HS-27A (cell line): Measurements from ENCODE around the gene SNX5.

Experiments
- DNase-seq: peaks from one replicate; pipeline ENCODE4 v3.0.0-alpha.2; 2012; ENCODE audit warnings: low read depth, missing footprints

Gene SNX5

DNA sequence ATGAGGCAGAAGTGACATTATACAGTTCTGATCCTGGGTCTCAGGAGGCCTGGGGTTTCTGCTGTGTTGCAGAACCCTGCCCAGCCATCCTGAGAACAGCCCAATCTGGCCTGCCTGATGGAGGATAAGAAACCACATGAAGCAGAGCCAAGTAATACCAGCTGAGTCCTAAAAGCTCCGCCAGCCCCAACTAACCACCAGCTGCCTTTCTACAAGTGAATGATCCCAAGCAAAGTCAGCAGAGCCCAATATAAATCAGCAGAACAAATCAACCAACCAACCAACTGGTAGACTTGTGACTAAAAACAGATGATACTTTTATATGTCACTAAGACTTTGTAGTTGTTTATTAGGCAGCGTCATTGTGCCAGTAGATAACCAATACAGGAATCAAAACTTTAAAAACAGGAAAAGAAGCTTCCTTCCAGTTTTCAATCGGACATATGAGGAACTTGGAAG lies 52.1 kb downstream of the SNX5 start:
- DNase-seq, result no peak

DNA sequence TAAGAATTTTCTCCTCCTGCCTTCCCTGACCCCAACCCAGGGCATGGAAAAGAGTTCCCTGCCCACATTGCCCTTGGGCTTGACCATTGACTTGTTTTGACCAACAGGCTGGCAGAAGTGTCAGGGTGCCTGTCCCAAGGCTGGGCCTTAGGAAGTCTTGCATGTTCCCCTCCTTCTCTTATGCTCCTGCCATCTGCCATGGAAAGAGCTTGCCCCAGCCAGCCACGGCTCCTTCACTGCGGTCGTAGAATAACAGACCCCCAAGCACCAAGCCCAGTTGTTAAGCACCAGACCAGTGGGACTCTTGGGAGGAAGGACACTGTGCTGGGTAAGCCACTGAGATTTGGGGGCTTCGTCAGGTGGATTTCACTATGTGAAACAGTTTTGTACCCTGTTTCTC lies 53.6 kb downstream of the SNX5 start:
- no peak for DNase-seq

DNA sequence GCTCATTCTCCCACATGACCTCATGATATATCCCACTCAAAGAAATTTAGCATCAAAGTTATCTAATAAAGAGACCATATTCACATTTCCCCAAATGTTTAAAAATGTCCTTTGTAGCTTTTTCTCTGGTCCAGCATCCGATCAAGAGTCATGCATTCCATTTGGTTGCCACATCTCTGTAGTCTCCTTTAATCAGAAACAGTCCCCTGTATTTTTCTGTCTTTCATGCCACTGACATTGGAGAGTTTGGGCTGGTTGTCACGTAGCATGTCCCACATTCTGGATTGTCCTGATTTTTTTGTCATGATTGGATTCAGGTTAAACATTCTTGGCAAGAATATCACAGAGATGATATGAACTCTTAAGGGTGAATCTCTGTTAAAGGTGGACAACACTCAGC lies 55.7 kb downstream of the SNX5 start:
- DNase-seq, result no peak

DNA sequence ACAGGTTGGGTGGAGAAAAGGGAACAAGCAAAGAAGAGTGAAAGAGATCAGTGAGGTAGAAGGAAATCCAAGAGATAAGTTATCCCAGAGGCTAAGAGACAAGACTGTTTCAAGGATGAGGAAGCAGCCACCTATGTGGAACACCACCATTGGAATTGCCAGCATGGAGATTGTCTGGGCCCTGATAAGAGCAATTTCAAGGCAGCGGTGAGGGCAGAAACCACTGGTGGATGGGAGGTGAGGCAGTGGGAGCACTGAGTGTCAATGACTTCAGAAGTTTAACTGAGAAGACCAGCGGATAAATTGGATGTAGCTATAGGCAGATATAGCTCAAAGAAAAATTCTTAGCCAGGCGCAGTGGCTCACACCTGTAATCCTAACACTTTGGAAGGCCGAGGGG lies 56.7 kb downstream of the SNX5 start:
- no peak for DNase-seq

DNA sequence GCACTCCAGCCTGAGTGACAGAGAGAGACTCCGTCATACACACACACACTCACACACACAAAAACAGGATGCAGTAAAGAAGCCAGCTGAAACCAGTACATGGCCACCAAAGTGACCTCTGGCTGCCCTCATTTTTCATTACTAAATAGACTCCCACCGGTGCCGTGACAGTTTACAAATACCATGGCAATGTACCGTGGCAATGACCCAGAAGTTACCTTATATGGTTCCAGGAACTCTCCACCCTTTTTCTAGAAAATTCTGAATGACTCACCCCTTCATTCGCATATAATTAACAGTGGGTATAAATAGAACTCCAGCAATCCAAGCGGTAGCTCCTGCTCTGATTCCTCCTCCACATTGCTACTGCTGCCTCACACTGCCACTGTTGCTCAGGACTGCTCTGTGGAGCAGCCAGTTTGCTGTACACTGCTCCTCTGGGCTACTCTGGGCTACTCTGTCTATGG lies 57.7 kb downstream of the SNX5 start:
- no peak for DNase-seq

DNA sequence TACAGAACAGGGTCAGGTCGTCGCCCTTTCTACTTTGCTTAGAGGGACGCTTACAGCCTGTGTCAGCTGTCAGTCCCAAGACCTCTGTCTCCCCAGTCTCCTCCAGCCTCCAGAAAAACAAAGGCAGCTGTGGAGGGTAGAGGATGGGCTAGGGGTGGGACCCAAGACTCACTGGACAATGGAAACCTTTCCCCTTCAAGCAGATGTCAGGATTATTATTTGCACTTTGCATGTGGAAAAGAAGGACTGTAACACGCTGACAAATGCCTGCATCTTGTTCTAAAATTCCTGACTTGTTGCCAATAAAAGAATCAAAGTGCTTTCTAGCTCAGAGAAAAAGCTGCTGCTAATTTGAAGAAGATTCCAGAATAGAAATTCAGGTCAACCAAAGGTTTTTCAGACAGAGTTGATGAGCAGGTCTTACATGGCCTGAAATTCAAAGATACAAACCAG lies 58.7 kb downstream of the SNX5 start:
- no peak for DNase-seq

DNA sequence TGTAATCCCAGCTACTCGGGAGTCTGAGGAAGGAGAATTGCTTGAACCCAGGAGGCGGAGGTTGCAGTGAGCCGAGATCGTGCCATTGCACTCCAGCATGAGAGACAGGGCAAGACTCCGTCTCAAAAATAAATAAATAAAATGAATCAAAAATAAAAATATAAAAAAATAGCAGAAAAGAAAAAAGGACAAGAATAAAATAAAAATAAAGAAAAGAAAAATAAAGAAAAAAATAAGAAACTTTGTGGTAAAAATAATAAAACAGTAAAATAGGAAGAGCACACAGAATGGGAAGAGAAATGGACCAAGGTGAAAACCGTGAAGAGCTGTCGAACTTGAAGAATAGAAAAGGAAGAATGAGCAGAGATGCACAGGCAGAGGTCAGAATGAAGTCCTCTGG lies 63.0 kb downstream of the SNX5 start:
- no peak for DNase-seq

DNA sequence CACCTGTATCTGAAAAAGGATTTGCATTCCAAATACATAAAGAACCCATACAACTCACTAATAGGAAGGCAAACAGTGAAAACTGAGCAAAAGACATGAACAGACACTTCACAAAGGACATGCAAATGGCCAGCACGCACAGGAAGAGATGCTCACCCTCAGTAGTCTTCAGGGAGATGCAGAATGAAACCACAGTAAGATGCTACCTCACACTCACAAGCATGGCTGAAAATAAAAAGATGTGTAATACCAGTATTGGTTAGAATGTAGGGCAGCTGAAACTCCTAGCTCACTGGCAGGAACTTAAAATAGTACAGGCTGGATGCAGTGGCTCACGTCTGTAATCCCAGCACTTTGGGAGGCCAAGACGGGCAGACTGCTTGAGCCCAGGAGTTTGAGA lies 64.6 kb downstream of the SNX5 start:
- DNase-seq, result no peak

DNA sequence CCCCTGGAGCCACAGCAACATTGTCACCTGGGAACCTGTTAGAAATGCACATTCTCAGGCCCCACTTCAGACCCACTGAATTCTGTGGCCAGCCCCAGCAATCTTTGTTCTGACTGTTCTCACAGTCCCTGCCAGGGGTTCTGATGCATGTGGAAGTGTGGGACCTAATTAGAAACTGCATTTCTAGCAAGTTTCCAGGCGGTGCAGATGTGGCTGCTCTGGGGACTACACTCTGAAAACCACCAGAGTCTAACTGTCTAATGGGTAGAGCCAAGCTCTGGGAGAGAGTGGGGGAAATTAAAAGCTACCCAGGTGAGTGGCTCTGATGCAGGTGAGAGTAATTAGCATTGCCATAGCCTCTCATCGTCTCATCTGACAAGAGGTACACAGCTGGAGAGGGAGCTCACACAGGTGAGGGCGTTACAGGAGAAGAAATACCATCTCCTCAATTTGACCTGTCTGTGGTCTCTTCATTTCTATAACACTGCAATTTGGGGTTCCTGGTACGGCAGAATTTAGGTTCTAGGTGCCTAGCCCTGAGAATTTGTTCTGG lies 66.0 kb downstream of the SNX5 start:
- no peak for DNase-seq

DNA sequence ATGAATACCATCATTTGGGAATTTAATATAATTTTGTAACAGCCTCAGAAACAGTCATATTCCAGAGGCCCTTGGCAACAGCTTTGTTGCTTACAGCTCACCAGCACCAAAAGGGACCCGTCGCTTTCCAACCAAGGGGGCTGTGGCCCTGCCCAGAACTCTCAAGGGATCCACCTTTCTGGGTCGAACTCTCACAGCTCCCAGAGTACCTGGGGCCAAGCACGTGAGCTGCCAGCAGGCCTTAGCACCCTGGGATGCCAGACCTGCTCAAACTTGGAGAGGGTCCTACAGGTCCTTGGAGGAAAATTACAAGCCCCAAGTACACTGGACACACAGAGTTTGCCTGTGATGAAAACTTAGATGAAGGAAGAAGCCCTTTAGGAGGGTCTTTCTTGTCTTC lies 66.6 kb downstream of the SNX5 start:
- no peak for DNase-seq

DNA sequence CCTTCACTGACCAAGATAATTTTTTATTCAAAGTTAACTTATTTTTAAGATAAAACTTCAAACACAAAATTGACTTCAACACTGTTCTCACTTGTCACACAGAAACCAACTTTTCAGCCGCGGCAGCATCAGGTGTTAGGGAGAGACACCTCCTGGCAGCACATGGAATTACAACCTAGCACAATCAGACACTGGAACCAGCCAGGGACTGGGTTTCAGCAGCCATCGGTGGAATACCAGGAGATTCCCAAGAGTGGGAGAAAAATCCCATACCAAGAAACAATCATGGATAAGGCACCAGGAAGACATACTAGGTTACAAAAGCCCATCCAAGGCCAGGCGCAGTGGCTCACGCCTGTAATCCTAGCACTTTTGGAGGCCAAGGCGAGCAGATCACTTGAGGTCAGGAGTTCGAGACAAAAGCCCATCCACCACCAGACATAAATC lies 70.0 kb downstream of the SNX5 start:
- peak; percentile 48 for DNase-seq

DNA sequence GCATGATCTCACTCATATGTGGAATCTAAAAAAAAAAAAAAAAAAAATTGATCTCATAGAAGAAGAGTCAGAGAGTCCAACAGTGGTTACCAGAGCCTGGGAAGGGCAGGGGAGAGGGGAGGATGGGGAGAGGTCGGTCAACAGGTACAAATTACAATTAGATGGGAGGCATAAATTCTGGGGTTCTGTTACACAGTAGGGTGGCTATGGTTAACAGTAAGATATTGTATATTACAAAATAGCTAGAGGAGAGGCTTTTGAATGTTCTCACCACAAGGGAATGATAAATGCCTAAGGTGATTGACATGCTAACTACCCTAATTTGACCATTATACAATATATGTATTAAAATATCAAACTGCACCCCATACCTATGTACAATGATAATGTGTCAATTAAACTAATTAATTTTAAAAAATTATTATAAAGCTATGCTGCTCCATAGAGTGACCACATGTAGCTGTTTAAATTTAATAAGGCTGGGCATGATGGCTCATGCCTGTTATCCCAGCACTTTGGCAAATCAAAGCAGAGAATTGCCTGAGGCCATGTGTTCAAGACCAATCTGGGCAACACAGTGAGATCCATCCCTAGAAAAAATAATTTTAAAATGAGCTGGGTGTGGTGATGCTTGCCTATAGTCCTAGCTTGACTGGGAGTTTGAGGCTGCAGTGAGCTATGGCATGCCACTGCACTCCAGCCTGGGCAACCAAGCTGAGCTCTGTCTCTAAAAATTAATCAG lies 70.9 kb downstream of the SNX5 start:
- DNase-seq, result no peak

DNA sequence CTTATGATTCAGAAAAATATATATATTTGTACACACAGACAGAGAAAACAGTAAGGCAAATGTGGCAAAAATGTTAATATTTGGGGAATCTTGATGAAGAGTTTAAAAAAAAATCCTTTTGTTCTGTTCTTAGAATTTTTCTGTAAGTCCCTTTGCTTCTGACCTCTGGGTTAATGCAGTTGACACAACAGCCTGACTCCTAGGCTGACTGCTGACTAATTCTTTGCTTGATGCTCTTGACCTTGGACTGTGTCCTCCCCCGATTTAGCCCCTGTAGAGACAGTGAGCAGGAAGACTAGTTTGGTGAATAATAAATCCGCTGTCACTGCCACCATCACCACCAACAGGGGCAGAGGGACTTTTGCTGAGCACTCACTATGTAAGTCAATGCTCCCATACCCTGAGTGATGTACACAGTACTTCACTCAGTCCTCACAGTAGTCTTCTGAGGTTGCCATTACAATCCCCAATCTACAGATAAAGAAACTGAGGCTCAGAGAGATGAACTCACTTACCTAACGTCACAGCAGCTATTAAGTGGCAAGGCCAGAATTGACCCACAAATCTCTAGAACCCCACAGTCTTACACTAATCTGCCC lies 71.7 kb downstream of the SNX5 start:
- no peak for DNase-seq

DNA sequence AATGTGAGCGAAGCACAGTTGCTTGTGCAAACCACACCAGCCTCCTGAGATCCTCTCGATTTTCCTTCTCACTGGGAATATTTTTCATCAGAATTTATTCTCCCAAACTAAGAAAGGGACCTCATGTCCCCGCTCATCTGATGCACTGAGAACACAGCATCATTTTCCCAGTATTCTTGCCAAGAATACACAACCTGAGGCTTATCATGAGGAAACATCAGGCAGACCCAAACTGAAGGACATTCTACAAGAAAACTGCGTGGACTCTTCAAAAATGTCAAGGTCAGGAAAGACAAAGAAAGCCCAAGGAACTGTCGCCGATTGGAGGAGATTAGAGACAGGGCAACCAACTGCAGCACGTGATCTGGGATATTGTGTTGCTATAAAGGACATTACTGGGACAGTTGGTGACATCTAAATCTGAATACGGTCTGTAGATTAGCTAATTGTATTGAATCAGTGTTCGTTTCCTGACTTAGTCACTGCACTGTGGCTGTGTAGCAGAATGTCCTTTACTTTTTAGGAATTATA lies 72.3 kb downstream of the SNX5 start:
- no peak for DNase-seq

DNA sequence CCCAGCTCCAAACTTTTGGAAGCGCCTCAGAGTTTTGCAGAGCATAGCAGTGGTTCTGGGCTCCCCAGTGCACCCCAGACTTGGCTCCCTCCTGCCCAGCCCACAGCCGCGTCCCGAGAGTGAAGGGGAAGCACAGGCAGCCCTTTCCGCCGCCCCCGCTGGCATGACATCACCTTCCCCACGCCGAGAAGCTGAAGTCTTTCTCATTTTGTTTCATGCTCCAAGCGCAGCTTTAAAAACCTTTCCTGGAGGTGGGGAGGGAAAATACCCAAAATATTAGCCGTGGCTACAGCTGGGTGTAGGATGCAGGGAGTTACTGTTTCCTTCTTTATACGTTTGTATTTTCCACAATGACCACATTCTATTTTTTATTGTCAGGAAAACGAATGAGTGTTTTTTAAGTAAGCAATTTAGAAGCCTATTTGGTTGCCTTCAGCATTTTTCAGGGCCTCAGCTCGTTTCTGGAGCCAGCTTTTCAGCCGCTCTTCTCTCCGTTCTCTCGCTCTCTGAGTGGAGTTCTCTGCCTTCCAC lies 72.9 kb downstream of the SNX5 start:
- DNase-seq, result no peak

DNA sequence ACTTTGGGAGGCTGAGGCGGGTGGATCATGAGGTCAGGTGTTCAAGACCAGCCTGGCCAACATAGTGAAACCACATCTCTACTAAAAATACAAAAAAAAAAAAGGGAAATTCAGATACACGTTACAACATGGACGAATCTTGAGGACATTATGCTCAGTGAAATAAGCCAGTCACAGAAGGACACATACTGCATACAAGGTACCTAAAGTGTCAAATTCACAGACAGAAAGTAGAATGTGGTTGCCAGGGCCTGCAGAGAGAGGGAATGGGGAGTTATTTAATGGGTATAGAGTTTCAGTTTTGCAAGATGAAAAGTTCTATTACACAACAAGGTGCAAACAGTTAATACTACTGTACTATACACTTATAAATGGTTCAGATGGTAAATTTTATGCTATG lies 75.1 kb downstream of the SNX5 start:
- DNase-seq, result no peak

DNA sequence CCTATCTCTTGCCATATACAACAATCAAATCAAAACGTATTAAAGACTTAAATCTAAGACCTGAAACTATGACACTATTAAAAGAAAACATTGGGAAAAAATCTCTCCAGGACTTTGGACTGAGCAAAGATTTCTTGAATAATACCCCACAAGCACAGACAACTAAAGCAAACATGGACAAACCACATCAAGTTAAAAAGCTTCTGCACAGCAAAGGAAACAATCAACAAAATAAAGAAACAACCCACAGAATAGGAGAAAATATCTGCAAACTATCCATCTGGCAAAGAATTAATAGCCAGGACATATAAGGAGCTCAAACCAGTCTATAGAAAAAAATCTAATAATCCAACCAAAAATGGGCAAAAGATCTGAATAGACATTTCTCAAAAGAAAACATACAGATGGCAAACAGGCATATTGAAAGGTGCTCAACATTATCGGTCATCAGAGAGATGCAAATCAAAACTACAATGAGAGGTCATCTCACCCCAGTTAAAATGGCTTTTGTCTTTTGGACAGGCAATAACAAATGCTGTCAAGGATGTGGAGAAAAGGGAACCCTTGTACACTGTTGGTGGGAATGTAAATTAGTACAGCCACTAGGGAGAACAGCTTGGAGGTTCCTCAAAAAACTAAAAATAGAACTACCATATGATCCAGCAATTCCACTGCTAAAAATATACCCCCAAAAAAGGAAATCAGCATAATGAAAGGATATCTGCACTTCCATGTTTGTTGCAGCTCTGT lies 76.2 kb downstream of the SNX5 start:
- DNase-seq, result no peak
